Neural cell (in vitro differentiated cells): ENCODE data around the gene KCNK2. TPM values are rescaled to one million over a fixed set of nuclear protein-coding genes. Genes with fewer than 3 reads are reported as not detected.

Experiments used
- H2AFZ ChIP-seq: fragments of 200-600, 300-800 bp; sonication (generic), shearing (Covaris generic); 2 replicates; pipeline ENCODE4 v1.6.0; 2014; ENCODE audit warnings: low read depth, mild to moderate bottlenecking, antibody characterized with exemption, low read length, moderate library complexity
- H3F3A ChIP-seq: fragments of 200-600 bp; shearing (Covaris generic); 2 replicates; pipeline ENCODE4 v1.6.1; 2016; ENCODE audit warnings: mild to moderate bottlenecking, moderate library complexity, mixed read lengths, antibody characterized with exemption, low read length; ENCODE audit not compliant: insufficient read depth, poor library complexity, severe bottlenecking
- H3K27ac ChIP-seq: fragments of 200-600, 300-800 bp; sonication (generic), shearing (Covaris generic); 2 replicates; pipeline ENCODE4 v1.5.1; 2014; ENCODE audit warnings: mild to moderate bottlenecking, low read length, moderate library complexity
- H3K27me3 ChIP-seq: fragments of 300-800, 200-600 bp; sonication (generic), shearing (Covaris generic); 2 replicates; pipeline ENCODE4 v1.6.0; 2014; ENCODE audit warnings: mild to moderate bottlenecking, low read depth, low read length, moderate library complexity; ENCODE audit not compliant: insufficient read depth
- H3K36me3 ChIP-seq: fragments of 300-800, 200-600 bp; sonication (generic), shearing (Covaris generic); 2 replicates; pipeline ENCODE4 v1.5.1; 2014; ENCODE audit warnings: mild to moderate bottlenecking, antibody characterized with exemption, low read length, moderate library complexity; ENCODE audit not compliant: insufficient read depth
- H3K4me2 ChIP-seq: fragments of 300-800, 200-600 bp; sonication (generic), shearing (Covaris generic); 2 replicates; pipeline ENCODE4 v1.6.0; 2014; ENCODE audit warnings: mild to moderate bottlenecking, low read length
- H3K4me3 ChIP-seq: fragments of 300-800, 200-600 bp; sonication (generic), shearing (Covaris generic); 2 replicates; pipeline ENCODE4 v1.5.1; 2014; ENCODE audit warnings: mild to moderate bottlenecking, low read length, moderate library complexity
- H3K79me2 ChIP-seq: fragments of 200-600 bp; shearing (Covaris generic); replicated peaks from 2 replicates; pipeline ENCODE4 v1.6.0; 2014; ENCODE audit warnings: mild to moderate bottlenecking, low read length, moderate library complexity; ENCODE audit not compliant: insufficient read depth
- H3K9ac ChIP-seq: fragments of 300-800, 200-600 bp; sonication (generic), shearing (Covaris generic); 2 replicates; pipeline ENCODE4 v1.6.1; 2016; ENCODE audit warnings: mild to moderate bottlenecking, low read length, mixed read lengths
- H3K9me2 ChIP-seq: fragments of 200-600 bp; shearing (Covaris generic); 2 replicates; pipeline ENCODE4 v1.6.1; 2016; ENCODE audit warnings: mild to moderate bottlenecking, low read length, mixed read lengths; ENCODE audit not compliant: insufficient read depth
- H3K9me3 ChIP-seq: fragments of 200-600, 300-800 bp; sonication (generic), shearing (Covaris generic); 2 replicates; pipeline ENCODE4 v1.6.1; 2016; ENCODE audit warnings: mild to moderate bottlenecking, mixed run types, low read length, moderate library complexity, mixed read lengths
- H4K20me1 ChIP-seq: fragments of 200-600 bp; shearing (Covaris generic); 2 replicates; pipeline ENCODE4 v1.6.1; 2016; ENCODE audit warnings: mild to moderate bottlenecking, mixed run types; ENCODE audit not compliant: insufficient read depth
- EP300 ChIP-seq: fragments of 450-650 bp; conservative IDR thresholded peaks from 2 replicates; pipeline ENCODE4 v1.6.1; 2014; ENCODE audit warnings: antibody characterized with exemption, mild to moderate bottlenecking, moderate library complexity; ENCODE audit not compliant: poor library complexity, severe bottlenecking
- EZH2 ChIP-seq: fragments of 200-600, 300-800 bp; shearing (Covaris generic), sonication (generic); IDR thresholded peaks from 2 replicates; pipeline ENCODE4 v1.6.1; 2014; ENCODE audit warnings: antibody characterized with exemption, low read length, borderline replicate concordance, mild to moderate bottlenecking; ENCODE audit not compliant: insufficient read depth, poor library complexity, severe bottlenecking
- MXI1 ChIP-seq: fragments of 450-650 bp; conservative IDR thresholded peaks from 2 replicates; pipeline ENCODE4 v1.6.1; 2014; ENCODE audit warnings: antibody characterized with exemption, mild to moderate bottlenecking; ENCODE audit not compliant: poor library complexity, severe bottlenecking
- POLR2AphosphoS5 ChIP-seq: IDR thresholded peaks from 2 replicates; pipeline ENCODE4 v1.6.1; 2012
- RAD21 ChIP-seq: fragments of 450-650 bp; conservative IDR thresholded peaks from 2 replicates; pipeline ENCODE4 v1.6.1; 2014; ENCODE audit warnings: antibody characterized with exemption, mild to moderate bottlenecking, moderate library complexity
- REST ChIP-seq: IDR thresholded peaks from 2 replicates; pipeline ENCODE4 v1.6.1; 2012; ENCODE audit warnings: borderline replicate concordance
- SMC3 ChIP-seq: fragments of 450-650 bp; conservative IDR thresholded peaks from 2 replicates; pipeline ENCODE4 v1.6.1; 2014; ENCODE audit warnings: antibody characterized with exemption, mild to moderate bottlenecking, moderate library complexity; ENCODE audit not compliant: poor library complexity
- TAF1 ChIP-seq: IDR thresholded peaks from 2 replicates; pipeline ENCODE4 v1.6.1; 2012; ENCODE audit warnings: low read depth
- polyA plus RNA-seq: library from polyadenylated mRNA; depleted of rRNA; stranded (reverse); fragments of >200 nt; gene quantifications from 2 replicates; pipeline ENCODE4 v1.2.3, GENCODE V29; 2014
- TF ChIP-seq, protein P1 (sequence below): fragments of 450-650 bp; IDR thresholded peaks from 2 replicates; pipeline ENCODE4 v1.5.1; 2014; ENCODE audit warnings: antibody characterized with exemption, mild to moderate bottlenecking, moderate library complexity; ENCODE audit not compliant: poor library complexity, severe bottlenecking

The KCNK2 gene
- polyA plus RNA-seq, 1 donor from 2014 or later = 6.8 TPM

DNA sequence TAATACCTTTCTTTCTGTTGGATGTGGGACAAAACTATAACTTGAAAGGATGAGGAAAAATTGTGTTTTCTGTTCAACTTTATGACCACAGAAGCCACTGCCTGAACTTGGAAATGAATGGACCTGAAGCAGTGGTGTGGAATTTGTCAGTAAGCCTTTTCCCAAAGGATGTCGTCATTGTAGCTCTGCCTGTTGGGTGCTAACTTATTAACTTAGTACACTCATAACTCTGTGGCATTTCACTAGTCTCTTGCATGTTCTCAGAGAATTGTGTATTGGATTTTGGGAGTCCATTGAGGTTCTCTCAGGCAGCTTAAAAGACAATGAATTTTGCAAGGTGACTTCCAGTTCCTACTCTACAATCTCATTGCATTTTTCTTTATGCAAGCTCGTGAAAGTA lies 49.6 kb downstream of the KCNK2 start:
- Histone ChIP-seq H3K36me3 (no peaks in the 10 kb centered on the region), H3K79me2 (no peaks in the 10 kb centered on the region), H3K4me2 (no peak overlapping the region), H4K20me1 (no peaks in the 10 kb centered on the region), H3F3A (no peaks in the 10 kb centered on the region), H3K9me2 (no peaks in the 10 kb centered on the region), H3K27ac (no peak overlapping the region), H3K27me3 (no peaks in the 10 kb centered on the region), H3K9ac (no peak overlapping the region), H3K4me3 (no peak overlapping the region), H3K9me3 (no peaks in the 10 kb centered on the region), H2AFZ (no peak overlapping the region)
- TF ChIP-seq MXI1 (no peak), EP300 (no peak), RAD21 (no peak), SMC3 (no peak), TAF1 (no peak), EZH2 (no peak), POLR2AphosphoS5 (no peak), REST (no peak)
- TF ChIP-seq, protein P1, sequence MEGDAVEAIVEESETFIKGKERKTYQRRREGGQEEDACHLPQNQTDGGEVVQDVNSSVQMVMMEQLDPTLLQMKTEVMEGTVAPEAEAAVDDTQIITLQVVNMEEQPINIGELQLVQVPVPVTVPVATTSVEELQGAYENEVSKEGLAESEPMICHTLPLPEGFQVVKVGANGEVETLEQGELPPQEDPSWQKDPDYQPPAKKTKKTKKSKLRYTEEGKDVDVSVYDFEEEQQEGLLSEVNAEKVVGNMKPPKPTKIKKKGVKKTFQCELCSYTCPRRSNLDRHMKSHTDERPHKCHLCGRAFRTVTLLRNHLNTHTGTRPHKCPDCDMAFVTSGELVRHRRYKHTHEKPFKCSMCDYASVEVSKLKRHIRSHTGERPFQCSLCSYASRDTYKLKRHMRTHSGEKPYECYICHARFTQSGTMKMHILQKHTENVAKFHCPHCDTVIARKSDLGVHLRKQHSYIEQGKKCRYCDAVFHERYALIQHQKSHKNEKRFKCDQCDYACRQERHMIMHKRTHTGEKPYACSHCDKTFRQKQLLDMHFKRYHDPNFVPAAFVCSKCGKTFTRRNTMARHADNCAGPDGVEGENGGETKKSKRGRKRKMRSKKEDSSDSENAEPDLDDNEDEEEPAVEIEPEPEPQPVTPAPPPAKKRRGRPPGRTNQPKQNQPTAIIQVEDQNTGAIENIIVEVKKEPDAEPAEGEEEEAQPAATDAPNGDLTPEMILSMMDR = no peak

DNA sequence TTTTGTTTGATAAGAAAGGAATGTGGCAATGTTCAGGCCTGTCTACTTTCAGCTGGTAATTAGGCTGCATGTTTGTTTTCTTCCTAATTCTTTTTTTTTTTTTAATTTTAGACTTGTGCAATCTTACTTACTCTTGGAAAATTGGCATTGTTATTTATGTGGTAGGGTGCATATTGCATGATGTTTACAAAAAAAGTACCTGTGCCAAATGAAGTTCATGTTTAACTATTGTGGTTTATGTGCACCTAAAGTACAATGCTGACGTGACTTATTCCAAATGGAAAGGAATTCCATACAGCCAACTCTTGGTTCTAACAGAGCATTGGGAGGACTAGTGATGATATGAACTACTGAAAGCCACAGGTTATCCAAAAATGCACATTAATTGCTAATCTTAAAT lies 51.0 kb downstream of the KCNK2 start:
- Histone ChIP-seq H3F3A (no peaks in the 10 kb centered on the region), H3K4me2 (no peak overlapping the region), H2AFZ (no peak overlapping the region), H3K4me3 (no peak overlapping the region), H3K9ac (no peak overlapping the region), H3K36me3 (no peaks in the 10 kb centered on the region), H3K27me3 (no peaks in the 10 kb centered on the region), H3K79me2 (no peaks in the 10 kb centered on the region), H3K9me2 (no peaks in the 10 kb centered on the region), H4K20me1 (no peaks in the 10 kb centered on the region), H3K9me3 (no peaks in the 10 kb centered on the region), H3K27ac (no peak overlapping the region)
- TF ChIP-seq RAD21 (no peak), EP300 (no peak), EZH2 (no peak)

- no peaks in the 10 kb centered on the region for H3K9me3 ChIP-seq
- no peak overlapping the region for H3K27ac ChIP-seq
- H3F3A ChIP-seq = no peaks in the 10 kb centered on the region
- H3K9ac ChIP-seq = no peak overlapping the region
- H4K20me1 ChIP-seq = no peaks in the 10 kb centered on the region
- H3K4me3 ChIP-seq = no peak overlapping the region
- H3K79me2 ChIP-seq = no peaks in the 10 kb centered on the region
- no peaks in the 10 kb centered on the region for H3K27me3 ChIP-seq
- H3K9me2 ChIP-seq = no peaks in the 10 kb centered on the region
- no peak overlapping the region for H3K4me2 ChIP-seq
- no peaks in the 10 kb centered on the region for H3K36me3 ChIP-seq
- H2AFZ ChIP-seq = no peak overlapping the region
- TF ChIP-seq, protein P1 = no peak
- TF ChIP-seq RAD21 = no peak
- TF ChIP-seq POLR2AphosphoS5 = no peak
- TF ChIP-seq MXI1 = no peak
- TF ChIP-seq EP300 = no peak
- no peak for TF ChIP-seq REST
- TF ChIP-seq EZH2 = no peak
- TF ChIP-seq TAF1 = no peak
These were observed 55.4 kb downstream of the KCNK2 start for GRCh38 chr1:215137985-215138384.
